ENCODE data around the gene CIC.

Gene CIC

GRCh38 chr19:42316223-42317211 lies 47.5 kb downstream of the CIC start:
- peak; percentile 35 for DNase-seq (ENCODE audit: low read depth)
- H3K4me3 ChIP-seq (ENCODE audit: control insufficient read depth, low read depth, low read length), result no peak overlapping the region
- TF ChIP-seq CTCF (conservative IDR thresholded peaks at IDR 0.05; ENCODE audit: control insufficient read depth, insufficient read depth, low read depth, low read length), result no peak

- DNase-seq (ENCODE audit: low read depth), result no peak
- no peak for TF ChIP-seq CTCF (conservative IDR thresholded peaks at IDR 0.05; ENCODE audit: control insufficient read depth, insufficient read depth, low read depth, low read length)
- H3K4me3 ChIP-seq (ENCODE audit: control insufficient read depth, low read depth, low read length), result no peak overlapping the region
Measured at GRCh38 chr19:42317535-42317934, 48.5 kb downstream of the CIC start.

- no peak for DNase-seq (ENCODE audit: low read depth)
- H3K4me3 ChIP-seq (ENCODE audit: control insufficient read depth, low read depth, low read length), result no peak overlapping the region
- no peak for TF ChIP-seq CTCF (conservative IDR thresholded peaks at IDR 0.05; ENCODE audit: control insufficient read depth, insufficient read depth, low read depth, low read length)
Measured at GRCh38 chr19:42322305-42322704, 53.3 kb downstream of the CIC start.

- no peak for DNase-seq (ENCODE audit: low read depth)
- no peak overlapping the region for H3K4me3 ChIP-seq (ENCODE audit: control insufficient read depth, low read depth, low read length)
- no peak for TF ChIP-seq CTCF (conservative IDR thresholded peaks at IDR 0.05; ENCODE audit: control insufficient read depth, insufficient read depth, low read depth, low read length)
Measured at GRCh38 chr19:42323473-42323851, 54.4 kb downstream of the CIC start.

GRCh38 chr19:42323852-42324654 lies 55.0 kb downstream of the CIC start:
- TF ChIP-seq CTCF (conservative IDR thresholded peaks at IDR 0.05; ENCODE audit: control insufficient read depth, insufficient read depth, low read depth, low read length), result no peak
- no peak for DNase-seq (ENCODE audit: low read depth)
- H3K4me3 ChIP-seq (ENCODE audit: control insufficient read depth, low read depth, low read length), result no peak overlapping the region

- peak overlapping the region; percentile 27 for H3K4me3 ChIP-seq (ENCODE audit: control insufficient read depth, low read depth, low read length)
- DNase-seq (ENCODE audit: low read depth), result no peak
- peak; percentile 95 for TF ChIP-seq CTCF (conservative IDR thresholded peaks at IDR 0.05; ENCODE audit: control insufficient read depth, insufficient read depth, low read depth, low read length)
Measured at GRCh38 chr19:42324655-42325307, 55.7 kb downstream of the CIC start.

All from fibroblast of mammary gland (primary cell).